Measurements from ENCODE around the gene TBC1D21. TPM values are rescaled to one million over a fixed set of nuclear protein-coding genes. Genes with fewer than 3 reads are reported as not detected.

The TBC1D21 gene
- total RNA-seq, 2 experiments from 2014 or later, result not detected

DNA sequence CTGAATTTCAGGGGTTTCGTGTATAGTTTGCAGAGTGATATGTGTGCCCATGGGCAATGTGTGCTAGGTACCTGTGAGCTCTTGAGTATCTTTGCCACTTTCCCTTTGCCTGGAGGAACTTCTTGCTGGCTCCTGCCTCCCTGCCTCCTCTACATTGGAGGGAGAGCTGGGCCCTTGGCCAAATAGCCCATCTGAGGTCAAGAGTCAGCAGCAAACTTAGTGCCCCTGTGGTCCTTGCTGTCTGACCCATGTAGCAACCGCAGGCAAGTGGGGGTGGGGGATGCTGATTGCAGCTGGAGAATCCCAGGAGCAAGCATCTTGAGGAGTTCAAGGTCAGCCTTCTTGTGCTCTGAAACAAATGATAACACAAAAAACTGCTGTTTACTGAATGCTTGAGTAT, 5.4 kb upstream of the TBC1D21 start:
- Histone ChIP-seq H3K4me3 (ENCODE audit: low read length) (no peak overlapping the region), H3K4me1 (ENCODE audit: insufficient read depth, low read length) (no peaks in the 10 kb centered on the region), H3K36me3 (ENCODE audit: insufficient read depth, low read length) (no peaks in the 10 kb centered on the region), H3K27ac (ENCODE audit: low read depth in 1 of 2, low read length in 2 of 2) (no peak overlapping the region), H3K9me3 (ENCODE audit: control insufficient read depth in 1 of 2, insufficient read depth in 1 of 2, low read length in 2 of 2) (no peaks in the 10 kb centered on the region), H3K27me3 (ENCODE audit: control insufficient read depth in 1 of 2, insufficient read depth in 2 of 2, low read length in 2 of 2) (peaks cover 21 to 26% of the 10 kb centered on the region in 2 experiments)
- peaks cover 36% of the 10 kb centered on the region for H3K27me3 Mint-ChIP-seq
- no peak overlapping the region for H3K4me3 Mint-ChIP-seq
- no peak for DNase-seq
- H3K4me1 Mint-ChIP-seq (ENCODE audit: low read depth), result peaks cover 18% of the 10 kb centered on the region
- CTCF ChIA-PET, result no interaction called here
- POLR2A ChIA-PET, result no interaction called here
- H3K9me3 Mint-ChIP-seq, result no peaks in the 10 kb centered on the region
- no peak overlapping the region for H3K27ac Mint-ChIP-seq
- no peak for TF ChIP-seq CTCF (IDR thresholded peaks at IDR 0.05)
- no peaks in the 10 kb centered on the region for H3K36me3 Mint-ChIP-seq (ENCODE audit: low read depth)
- intact Hi-C loops (cut with DNase I, micrococcal nuclease), result no loop called here
- ATAC-seq (ENCODE audit: poor library complexity), result no peak

- ChIA-PET POLR2A (no interaction called here), CTCF (no interaction called here)
- peaks cover 18% of the 10 kb centered on the region for H3K4me1 Mint-ChIP-seq (ENCODE audit: low read depth)
- ATAC-seq (ENCODE audit: poor library complexity), result no peak
- no peak overlapping the region for H3K4me3 ChIP-seq (ENCODE audit: low read length)
- no peaks in the 10 kb centered on the region for H3K36me3 ChIP-seq (ENCODE audit: insufficient read depth, low read length)
- H3K27me3 ChIP-seq (ENCODE audit: control insufficient read depth in 1 of 2, insufficient read depth in 2 of 2, low read length in 2 of 2), result peaks cover 24 to 28% of the 10 kb centered on the region in 2 experiments
- peaks cover 46% of the 10 kb centered on the region for H3K27me3 Mint-ChIP-seq
- H3K9me3 ChIP-seq (ENCODE audit: control insufficient read depth in 1 of 2, insufficient read depth in 1 of 2, low read length in 2 of 2), result no peaks in the 10 kb centered on the region
- no peak for DNase-seq
- no peak overlapping the region for H3K4me3 Mint-ChIP-seq
- TF ChIP-seq CTCF (IDR thresholded peaks at IDR 0.05), result no peak
- H3K27ac Mint-ChIP-seq, result no peak overlapping the region
- no peaks in the 10 kb centered on the region for H3K4me1 ChIP-seq (ENCODE audit: insufficient read depth, low read length)
- no peaks in the 10 kb centered on the region for H3K36me3 Mint-ChIP-seq (ENCODE audit: low read depth)
- no peaks in the 10 kb centered on the region for H3K9me3 Mint-ChIP-seq
- no peak overlapping the region for H3K27ac ChIP-seq (ENCODE audit: low read depth in 1 of 2, low read length in 2 of 2)
- intact Hi-C loops (cut with DNase I, micrococcal nuclease), result no loop called here
Observed at GRCh38 chr15:73869216-73869995, 4.0 kb upstream of the TBC1D21 start.

- no peak overlapping the region for H3K27ac Mint-ChIP-seq
- Histone ChIP-seq H3K27me3 (ENCODE audit: control insufficient read depth in 1 of 2, insufficient read depth in 2 of 2, low read length in 2 of 2) (peaks cover 24 to 28% of the 10 kb centered on the region in 2 experiments), H3K27ac (ENCODE audit: low read depth in 1 of 2, low read length in 2 of 2) (no peak overlapping the region), H3K4me1 (ENCODE audit: insufficient read depth, low read length) (no peaks in the 10 kb centered on the region), H3K9me3 (ENCODE audit: control insufficient read depth in 1 of 2, insufficient read depth in 1 of 2, low read length in 2 of 2) (no peaks in the 10 kb centered on the region), H3K36me3 (ENCODE audit: insufficient read depth, low read length) (no peaks in the 10 kb centered on the region), H3K4me3 (ENCODE audit: low read length) (no peak overlapping the region)
- no peaks in the 10 kb centered on the region for H3K9me3 Mint-ChIP-seq
- POLR2A ChIA-PET, result no interaction called here
- no peak overlapping the region for H3K4me3 Mint-ChIP-seq
- DNase-seq (no peak), ATAC-seq (ENCODE audit: poor library complexity) (no peak)
- peaks cover 8% of the 10 kb centered on the region for H3K4me1 Mint-ChIP-seq (ENCODE audit: low read depth)
- intact Hi-C loops (cut with DNase I, micrococcal nuclease), result loop anchor here (5.0 kb wide), 2 partner anchors 56 to 91 kb away; partner anchors contain the start of gene LOXL1 (in 1 of the 2)
- TF ChIP-seq CTCF (IDR thresholded peaks at IDR 0.05), result no peak
- H3K36me3 Mint-ChIP-seq (ENCODE audit: low read depth), result no peaks in the 10 kb centered on the region
- CTCF ChIA-PET, result no interaction called here
- peaks cover 52% of the 10 kb centered on the region for H3K27me3 Mint-ChIP-seq
Observed at GRCh38 chr15:73870700-73871408, 2.5 kb upstream of the TBC1D21 start.

All from CD4-positive, alpha-beta T cell (primary cell).